Fibroblast of lung (primary cell): ENCODE measurements around the gene SUMF2.

Source experiments
- CTCF ChIP-seq, 2 donors: IDR thresholded peaks in 1 of 2; conservative IDR thresholded peaks in 1 of 2; 1 replicate in 1 of 2; 2 replicates in 1 of 2; pipeline ENCODE4 v1.5.1; 2011 to 2012; ENCODE audit warnings: low read length in 2 of 2, control low read depth in 1 of 2, inconsistent platforms in 1 of 2, low read depth in 1 of 2, mild to moderate bottlenecking in 1 of 2
- EZH2 ChIP-seq: IDR thresholded peaks from 2 replicates; pipeline ENCODE4 v1.5.1; 2012; ENCODE audit warnings: low read length, control low read depth, mild to moderate bottlenecking; ENCODE audit errors: missing control alignments

GRCh38 chr7:56062382-56062781, 1.7 kb upstream of the SUMF2 start:
- no peak for TF ChIP-seq CTCF (conservative IDR thresholded peaks at IDR 0.05 in 1 of 2, IDR thresholded peaks at IDR 0.05 in 1 of 2; ENCODE audit: low read depth in 1 of 2, low read length in 2 of 2)
- no peak for TF ChIP-seq EZH2
